ENCODE results near the gene MALSU1.

- TF ChIP-seq USF2 (IDR thresholded peaks at IDR 0.05) (no peak), RAD21 (conservative IDR thresholded peaks at IDR 0.05 in 1 of 2, IDR thresholded peaks at IDR 0.05 in 1 of 2) (no peak), POLR2A (IDR thresholded peaks at IDR 0.05; ENCODE audit: low read length) (no peak), REST (IDR thresholded peaks at IDR 0.05) (no peak), MAX (IDR thresholded peaks at IDR 0.05) (no peak), RFX5 (IDR thresholded peaks at IDR 0.05) (no peak), MAZ (IDR thresholded peaks at IDR 0.05; ENCODE audit: borderline replicate concordance, low read depth, low read length) (no peak), EP300 (IDR thresholded peaks at IDR 0.05) (no peak), BHLHE40 (IDR thresholded peaks at IDR 0.05; ENCODE audit: low read depth, low read length) (no peak), HEYL (CRISPR knock-in tag; IDR thresholded peaks at IDR 0.05) (no peak), NFE2L2 (conservative IDR thresholded peaks at IDR 0.05; ENCODE audit: low read length) (no peak)
- TF ChIP-seq, protein P1, sequence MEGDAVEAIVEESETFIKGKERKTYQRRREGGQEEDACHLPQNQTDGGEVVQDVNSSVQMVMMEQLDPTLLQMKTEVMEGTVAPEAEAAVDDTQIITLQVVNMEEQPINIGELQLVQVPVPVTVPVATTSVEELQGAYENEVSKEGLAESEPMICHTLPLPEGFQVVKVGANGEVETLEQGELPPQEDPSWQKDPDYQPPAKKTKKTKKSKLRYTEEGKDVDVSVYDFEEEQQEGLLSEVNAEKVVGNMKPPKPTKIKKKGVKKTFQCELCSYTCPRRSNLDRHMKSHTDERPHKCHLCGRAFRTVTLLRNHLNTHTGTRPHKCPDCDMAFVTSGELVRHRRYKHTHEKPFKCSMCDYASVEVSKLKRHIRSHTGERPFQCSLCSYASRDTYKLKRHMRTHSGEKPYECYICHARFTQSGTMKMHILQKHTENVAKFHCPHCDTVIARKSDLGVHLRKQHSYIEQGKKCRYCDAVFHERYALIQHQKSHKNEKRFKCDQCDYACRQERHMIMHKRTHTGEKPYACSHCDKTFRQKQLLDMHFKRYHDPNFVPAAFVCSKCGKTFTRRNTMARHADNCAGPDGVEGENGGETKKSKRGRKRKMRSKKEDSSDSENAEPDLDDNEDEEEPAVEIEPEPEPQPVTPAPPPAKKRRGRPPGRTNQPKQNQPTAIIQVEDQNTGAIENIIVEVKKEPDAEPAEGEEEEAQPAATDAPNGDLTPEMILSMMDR (IDR thresholded peaks at IDR 0.05) = no peak
- TF ChIP-seq, protein P2, sequence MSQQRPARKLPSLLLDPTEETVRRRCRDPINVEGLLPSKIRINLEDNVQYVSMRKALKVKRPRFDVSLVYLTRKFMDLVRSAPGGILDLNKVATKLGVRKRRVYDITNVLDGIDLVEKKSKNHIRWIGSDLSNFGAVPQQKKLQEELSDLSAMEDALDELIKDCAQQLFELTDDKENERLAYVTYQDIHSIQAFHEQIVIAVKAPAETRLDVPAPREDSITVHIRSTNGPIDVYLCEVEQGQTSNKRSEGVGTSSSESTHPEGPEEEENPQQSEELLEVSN (IDR thresholded peaks at IDR 0.05; ENCODE audit: borderline replicate concordance, low read depth) = no peak
These were observed 36.9 kb downstream of the MALSU1 start for GRCh38 chr7:23336086-23336485.
